SU-DHL-6 (cell line): ENCODE measurements around the gene SAMD9.

Experiments used
- H2AFZ ChIP-seq: fragments of 200-600 bp; sonication (generic); 2 replicates; pipeline ENCODE4 v1.6.1; 2014; ENCODE audit warnings: low read depth, mild to moderate bottlenecking, moderate library complexity, mixed read lengths, antibody characterized with exemption, low read length; ENCODE audit not compliant: severe bottlenecking
- H3F3A ChIP-seq: fragments of 200-600 bp; shearing (Covaris generic); 2 replicates; pipeline ENCODE4 v1.6.0; 2016; ENCODE audit warnings: antibody characterized with exemption, mild to moderate bottlenecking; ENCODE audit not compliant: insufficient read depth
- H3K27ac ChIP-seq: fragments of 200-600 bp; sonication (generic); 2 replicates; pipeline ENCODE4 v1.5.1; 2016; ENCODE audit warnings: low read depth, mild to moderate bottlenecking, low read length, moderate library complexity, mixed read lengths
- H3K27me3 ChIP-seq: fragments of 200-600 bp; sonication (generic), shearing (Covaris generic); 2 replicates; pipeline ENCODE4 v1.6.0; 2014; ENCODE audit warnings: mild to moderate bottlenecking, low read length
- H3K36me3 ChIP-seq: fragments of 200-600 bp; sonication (generic); 2 replicates; pipeline ENCODE4 v1.6.1; 2014; ENCODE audit warnings: mild to moderate bottlenecking, low read length, mixed read lengths
- H3K4me2 ChIP-seq: fragments of 300-600, 200-600 bp; shearing (Covaris generic), sonication (generic); 2 replicates; pipeline ENCODE4 v1.6.0; 2014; ENCODE audit warnings: low read length, low read depth, mild to moderate bottlenecking; ENCODE audit not compliant: poor library complexity, severe bottlenecking
- H3K4me3 ChIP-seq: fragments of 200-600 bp; sonication (generic); 2 replicates; pipeline ENCODE4 v1.5.1; 2014; ENCODE audit warnings: antibody characterized with exemption, low read length, mild to moderate bottlenecking, mixed read lengths; ENCODE audit not compliant: insufficient read depth, poor library complexity, severe bottlenecking
- H3K79me2 ChIP-seq: fragments of 200-600 bp; sonication (generic); 2 replicates; pipeline ENCODE4 v1.6.1; 2014; ENCODE audit warnings: mild to moderate bottlenecking, low read length, moderate library complexity; ENCODE audit not compliant: insufficient read depth
- H3K9ac ChIP-seq: fragments of 200-600 bp; sonication (generic); 2 replicates; pipeline ENCODE4 v1.7.0; 2014; ENCODE audit warnings: mild to moderate bottlenecking, low read length
- H3K9me2 ChIP-seq: fragments of 200-600 bp; sonication (generic); replicated peaks from 2 replicates; pipeline ENCODE4 v1.6.1; 2014; ENCODE audit warnings: low read length; ENCODE audit not compliant: insufficient read depth
- H3K9me3 ChIP-seq: fragments of 200-600 bp; sonication (generic); 2 replicates; pipeline ENCODE4 v1.6.1; 2014; ENCODE audit warnings: low read length, mixed read lengths; ENCODE audit not compliant: insufficient read depth
- H4K20me1 ChIP-seq: fragments of 200-600 bp; sonication (generic); 2 replicates; pipeline ENCODE4 v1.6.1; 2014; ENCODE audit warnings: low read depth, mild to moderate bottlenecking, antibody characterized with exemption, low read length, moderate library complexity, mixed read lengths
- CTCF ChIP-seq: fragments of 200-600 bp; sonication (generic); IDR thresholded peaks from one replicate; pipeline ENCODE4 v1.5.1; 2017; ENCODE audit warnings: antibody characterized with exemption, mild to moderate bottlenecking, low read length, moderate library complexity; ENCODE audit not compliant: insufficient read depth, poor library complexity, severe bottlenecking
- EZH2phosphoT487 ChIP-seq: fragments of 200-600 bp; sonication (generic), shearing (Covaris generic); conservative IDR thresholded peaks from 2 replicates; pipeline ENCODE4 v1.6.1; 2018; ENCODE audit warnings: mild to moderate bottlenecking, antibody characterized with exemption, low read length, moderate library complexity, mixed read lengths

SAMD9 gene

DNA sequence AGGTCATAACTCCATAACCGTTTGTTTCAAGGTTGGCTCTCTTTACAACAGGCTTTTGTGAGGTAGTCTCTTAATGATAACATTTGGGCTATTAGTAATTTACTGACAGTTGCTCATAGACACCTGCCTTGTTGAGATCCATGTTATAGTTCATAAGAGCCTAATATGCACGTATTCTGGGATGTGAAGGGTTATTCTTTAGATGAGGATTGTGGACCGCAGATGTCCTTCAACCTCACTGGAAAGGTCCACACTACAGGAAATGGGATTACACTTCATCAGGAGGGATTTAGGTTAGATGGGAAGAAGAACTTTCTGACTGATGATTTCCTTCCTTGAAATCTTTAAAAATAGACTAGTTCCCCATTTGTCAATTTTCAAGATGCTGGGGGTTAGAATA, 62.8 kb downstream of the SAMD9 start:
- H3K4me2 ChIP-seq = no peak overlapping the region
- no peaks in the 10 kb centered on the region for H3K36me3 ChIP-seq
- no peak for TF ChIP-seq CTCF
- no peak for TF ChIP-seq EZH2phosphoT487
- no peaks in the 10 kb centered on the region for H3F3A ChIP-seq
- no peaks in the 10 kb centered on the region for H3K9me2 ChIP-seq
- H3K27me3 ChIP-seq = no peaks in the 10 kb centered on the region
- no peak overlapping the region for H3K27ac ChIP-seq
- no peaks in the 10 kb centered on the region; the same call in 1 of the 2 replicates for H4K20me1 ChIP-seq
- H2AFZ ChIP-seq = no peak overlapping the region
- no peaks in the 10 kb centered on the region for H3K9me3 ChIP-seq
- no peak overlapping the region for H3K9ac ChIP-seq
- no peak overlapping the region for H3K4me3 ChIP-seq
- H3K79me2 ChIP-seq = no peaks in the 10 kb centered on the region

- no peaks in the 10 kb centered on the region; the same call in 1 of the 2 replicates for H4K20me1 ChIP-seq
- H3K36me3 ChIP-seq = no peaks in the 10 kb centered on the region
- TF ChIP-seq EZH2phosphoT487 = no peak
- TF ChIP-seq CTCF = no peak
- H3K27ac ChIP-seq = no peak overlapping the region
- no peaks in the 10 kb centered on the region for H3K27me3 ChIP-seq
- H3F3A ChIP-seq = no peaks in the 10 kb centered on the region
- H3K4me2 ChIP-seq = no peak overlapping the region
- H3K9me3 ChIP-seq = no peaks in the 10 kb centered on the region
- H3K79me2 ChIP-seq = no peaks in the 10 kb centered on the region
- no peak overlapping the region for H2AFZ ChIP-seq
- no peaks in the 10 kb centered on the region for H3K9me2 ChIP-seq
- H3K9ac ChIP-seq = no peak overlapping the region
- no peak overlapping the region for H3K4me3 ChIP-seq
Measured at GRCh38 chr7:93053949-93054943, 63.5 kb downstream of the SAMD9 start.

- no peak overlapping the region for H2AFZ ChIP-seq
- no peaks in the 10 kb centered on the region; the same call in 1 of the 2 replicates for H4K20me1 ChIP-seq
- no peaks in the 10 kb centered on the region for H3K9me2 ChIP-seq
- H3K9ac ChIP-seq = no peak overlapping the region
- no peak overlapping the region for H3K4me3 ChIP-seq
- H3K27me3 ChIP-seq = no peaks in the 10 kb centered on the region
- no peaks in the 10 kb centered on the region for H3F3A ChIP-seq
- no peak overlapping the region for H3K27ac ChIP-seq
- no peaks in the 10 kb centered on the region for H3K36me3 ChIP-seq
- TF ChIP-seq EZH2phosphoT487 (no peak), CTCF (no peak)
- no peaks in the 10 kb centered on the region for H3K9me3 ChIP-seq
- no peaks in the 10 kb centered on the region for H3K79me2 ChIP-seq
- H3K4me2 ChIP-seq = no peak overlapping the region
Measured at GRCh38 chr7:93053209-93053948, 64.4 kb downstream of the SAMD9 start.
